HG02981 (cell line): ENCODE results near the gene ASPG.

Experiments used
- ATAC-seq: cut with Tn5 transposase; IDR thresholded peaks from one replicate; pipeline ENCODE4 v1.9.1; 2021; ENCODE audit warnings: mild to moderate bottlenecking, moderate library complexity; ENCODE audit not compliant: unreplicated experiment

ASPG gene

GRCh38 chr14:104158827-104159798 is 73.6 kb downstream of the ASPG start:
- ATAC-seq: no peak

- ATAC-seq: no peak
These were observed 74.5 kb downstream of the ASPG start for GRCh38 chr14:104159990-104160389.

- no peak for ATAC-seq
These were observed 76.3 kb downstream of the ASPG start for GRCh38 chr14:104161602-104162367.

GRCh38 chr14:104162495-104162894 is 77.0 kb downstream of the ASPG start:
- no peak for ATAC-seq

GRCh38 chr14:104163541-104163940 is 78.0 kb downstream of the ASPG start:
- no peak for ATAC-seq

GRCh38 chr14:104164041-104164440 is 78.5 kb downstream of the ASPG start:
- ATAC-seq: no peak

- no peak for ATAC-seq
These were observed 79.0 kb downstream of the ASPG start for GRCh38 chr14:104164512-104164911.
